NCI-H510A treated with DMSO at 0.1 percent for 48 hours (cell line): ENCODE data around the gene TLX2.
"Not testable (repeated sequence)": the region's sequence is repeated elsewhere in the genome, so short reads cannot be mapped to it uniquely, and the experiment has no call there.

Experiments used
- DNase-seq: peaks from one replicate; lab custom pipeline; 2025; lab: John Stamatoyannopoulos, UW

The TLX2 gene

DNA sequence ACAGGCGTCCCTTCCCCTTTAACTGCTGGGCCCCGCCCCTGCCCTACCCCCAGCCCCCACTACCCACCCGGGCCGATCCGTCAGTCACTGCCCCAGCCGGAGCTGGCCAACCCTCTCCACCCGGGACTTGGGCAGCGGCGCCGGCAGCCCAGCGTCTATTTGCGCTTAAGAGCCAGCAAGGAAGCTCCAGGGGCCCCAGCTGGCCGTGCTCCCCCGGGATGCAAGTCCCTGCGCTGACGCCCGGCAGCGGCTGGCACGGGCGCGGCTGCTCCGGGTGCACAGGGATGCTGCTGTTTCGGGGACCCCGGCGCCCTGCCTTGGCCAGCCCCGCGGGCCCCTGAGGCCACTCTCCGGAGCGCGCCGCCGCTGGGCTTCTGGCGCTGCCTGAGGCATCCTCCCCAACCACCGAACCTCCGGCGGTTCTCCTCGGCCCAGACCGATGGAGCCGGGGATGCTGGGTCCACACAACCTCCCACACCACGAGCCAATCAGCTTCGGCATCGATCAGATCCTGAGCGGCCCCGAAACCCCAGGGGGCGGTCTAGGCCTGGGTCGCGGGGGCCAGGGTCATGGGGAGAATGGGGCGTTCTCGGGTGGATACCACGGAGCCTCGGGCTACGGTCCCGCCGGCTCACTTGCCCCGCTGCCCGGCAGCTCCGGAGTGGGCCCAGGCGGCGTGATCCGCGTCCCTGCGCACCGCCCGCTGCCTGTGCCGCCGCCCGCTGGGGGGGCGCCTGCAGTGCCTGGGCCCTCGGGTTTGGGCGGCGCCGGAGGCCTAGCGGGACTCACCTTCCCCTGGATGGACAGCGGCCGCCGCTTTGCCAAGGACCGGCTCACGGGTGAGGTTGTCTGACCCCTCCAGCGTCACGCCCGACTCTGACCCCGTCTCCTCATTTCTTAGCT is at the start of gene TLX2:
TLX2 (plus strand) TSS at position 83 of the 903 bp plus-strand sequence; CDS start at position 440, 357 bp downstream.
- DNase-seq: no peak

DNA sequence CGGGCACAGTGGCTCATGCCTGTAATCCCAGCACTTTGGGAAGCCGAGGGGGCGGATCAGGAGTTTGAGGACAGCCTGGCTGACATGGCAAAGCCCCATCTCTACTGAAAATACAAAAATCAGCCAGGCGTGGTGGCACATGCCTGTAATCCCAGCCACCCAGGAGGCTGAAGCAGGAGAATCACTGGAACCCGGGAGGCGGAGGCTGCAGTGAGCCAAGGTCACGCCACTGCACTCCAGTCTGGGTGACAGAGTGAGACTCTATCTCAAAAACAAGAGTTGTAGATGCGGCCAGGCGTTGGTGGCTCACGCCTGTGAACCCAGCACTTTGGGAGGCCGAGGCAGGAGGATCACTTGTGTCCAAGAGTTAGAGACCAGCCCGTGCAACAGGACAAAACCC is 43.5 kb upstream of the TLX2 start:
- not testable (repeated sequence) for DNase-seq

DNA sequence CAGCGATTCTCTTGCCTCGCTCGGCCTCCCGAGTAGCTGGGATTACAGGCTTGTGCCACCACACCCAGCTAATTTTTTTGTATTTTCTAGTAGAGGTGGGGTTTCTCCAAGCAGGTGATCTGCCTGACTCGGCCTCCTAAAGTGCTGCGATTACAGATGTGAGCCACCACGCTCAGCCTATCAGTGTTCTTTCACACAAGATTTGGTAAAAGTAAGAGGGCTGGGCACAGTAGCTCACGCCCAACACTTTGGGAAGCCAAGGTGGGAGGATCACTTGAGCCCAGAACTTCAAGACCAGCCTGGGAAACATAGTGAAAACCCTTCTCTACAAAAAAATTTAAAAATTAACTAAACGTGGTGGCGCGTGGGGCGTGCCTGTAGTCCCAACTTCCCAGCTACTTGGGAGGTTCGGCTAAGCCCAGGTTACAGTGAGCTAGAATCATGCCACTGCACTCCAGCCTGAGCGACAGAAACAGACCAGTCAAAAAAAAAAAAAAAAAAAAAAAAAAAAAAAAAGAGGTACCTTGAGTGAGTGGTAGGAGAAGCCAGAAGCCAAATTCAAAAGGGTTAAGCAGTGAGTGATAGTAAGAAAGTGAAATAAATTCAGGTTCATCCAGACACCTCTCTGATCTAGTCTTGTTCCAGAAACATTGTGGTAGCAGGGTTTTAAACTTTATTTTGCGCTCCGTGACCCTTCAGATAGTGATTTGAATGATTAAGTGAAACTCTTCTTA is 42.8 kb upstream of the TLX2 start:
- no peak for DNase-seq

DNA sequence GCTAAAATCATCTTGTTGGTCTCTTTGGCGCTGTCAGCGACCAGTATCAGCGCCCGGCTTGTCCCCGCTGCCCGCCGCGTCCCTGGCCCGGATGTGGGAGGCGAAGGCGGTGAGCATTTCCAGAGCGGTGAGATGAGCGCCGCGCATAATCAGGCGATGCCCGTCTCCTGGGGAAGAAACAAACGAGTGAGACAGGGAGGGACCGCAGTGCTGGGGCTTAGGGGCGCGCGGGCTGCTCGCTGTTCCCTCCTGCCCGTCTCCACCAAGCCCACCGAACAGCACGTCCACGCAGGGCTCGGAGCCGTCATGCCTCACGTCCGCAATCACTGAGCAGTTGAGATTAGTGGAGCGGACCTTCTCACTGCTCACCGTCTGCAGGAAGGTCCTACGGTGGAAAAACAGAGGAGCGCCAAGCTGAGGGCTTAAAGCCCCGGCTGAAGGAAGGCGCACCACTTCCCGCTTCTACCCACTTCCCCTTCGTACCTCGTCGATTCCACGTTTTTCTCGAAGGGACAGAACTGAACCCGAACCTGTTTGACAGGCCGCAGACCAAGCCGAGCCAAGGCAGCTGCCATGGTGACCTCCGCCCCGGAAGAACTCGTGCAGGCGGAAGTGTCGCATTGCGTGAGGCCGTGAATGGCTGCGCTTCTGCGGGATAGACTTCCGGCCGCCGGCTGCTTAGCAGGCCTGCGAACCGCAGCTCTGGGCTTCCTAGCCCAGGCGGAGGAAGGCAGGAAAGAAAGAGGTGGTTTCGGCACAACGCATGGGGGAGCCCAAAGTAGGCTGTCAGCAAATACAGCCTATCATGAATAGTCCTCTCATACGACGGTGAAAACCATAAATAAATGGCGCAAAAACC is 41.9 kb upstream of the TLX2 start, which contains the start of gene MRPL53:
MRPL53 (minus strand) TSS at position 595 of the 859 bp plus-strand sequence; CDS start at position 575, 20 bp downstream.
- peak; percentile 93 for DNase-seq

DNA sequence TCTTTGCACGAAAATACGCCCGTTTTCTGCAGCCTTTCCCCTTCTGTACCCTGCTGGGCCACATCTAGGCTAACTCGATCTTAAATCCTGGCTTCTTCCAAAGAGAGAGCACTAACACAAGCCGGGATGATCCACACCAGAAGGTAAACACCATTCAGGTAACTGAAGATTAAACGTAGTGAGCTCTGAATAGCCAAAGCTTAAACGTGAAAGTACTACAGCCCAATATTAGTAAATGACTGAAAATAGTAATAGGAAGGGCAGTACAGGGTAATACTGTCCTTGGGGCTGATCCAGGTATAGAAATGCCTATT is 41.3 kb upstream of the TLX2 start:
- DNase-seq: no peak

DNA sequence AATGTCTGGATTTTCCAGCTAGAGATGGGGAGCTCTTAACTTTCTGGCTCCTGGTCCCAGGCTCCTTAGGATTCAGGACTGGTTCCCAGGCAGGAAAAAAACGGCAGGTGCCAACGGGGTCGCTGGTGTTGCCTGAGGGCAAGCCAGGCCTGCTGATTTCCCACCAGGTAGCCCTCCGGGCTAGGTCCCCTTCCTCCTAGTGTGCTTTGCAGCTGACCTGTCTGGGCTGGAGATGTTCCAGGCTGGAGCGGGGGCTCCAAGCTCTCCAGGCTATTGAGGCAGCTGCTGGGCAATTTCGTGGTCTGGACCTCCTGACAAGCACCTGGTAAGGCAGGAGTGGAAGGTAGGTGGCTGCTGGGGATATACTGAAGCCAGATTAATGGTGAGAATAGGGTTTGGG is 39.8 kb upstream of the TLX2 start:
- DNase-seq: no peak

DNA sequence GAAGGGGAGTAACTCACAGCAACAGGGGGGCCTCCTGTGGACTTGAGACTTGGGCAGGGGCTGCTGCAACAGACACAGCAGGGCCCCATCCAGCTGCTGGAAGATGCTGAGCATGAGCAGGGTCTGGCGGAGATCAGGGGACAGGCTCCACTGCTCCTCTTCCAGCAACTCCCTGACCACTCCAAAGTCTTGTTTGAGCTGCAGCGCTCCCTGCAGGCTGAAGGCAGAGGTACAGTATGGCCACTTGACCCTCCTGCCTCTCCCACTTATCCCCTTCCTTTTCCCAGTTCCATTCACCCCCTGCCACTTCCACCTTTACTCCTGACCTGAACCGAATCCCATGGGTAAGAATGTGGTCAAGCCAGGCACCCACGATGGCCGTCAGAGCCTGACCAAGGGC is 39.4 kb upstream of the TLX2 start:
- DNase-seq: no peak

DNA sequence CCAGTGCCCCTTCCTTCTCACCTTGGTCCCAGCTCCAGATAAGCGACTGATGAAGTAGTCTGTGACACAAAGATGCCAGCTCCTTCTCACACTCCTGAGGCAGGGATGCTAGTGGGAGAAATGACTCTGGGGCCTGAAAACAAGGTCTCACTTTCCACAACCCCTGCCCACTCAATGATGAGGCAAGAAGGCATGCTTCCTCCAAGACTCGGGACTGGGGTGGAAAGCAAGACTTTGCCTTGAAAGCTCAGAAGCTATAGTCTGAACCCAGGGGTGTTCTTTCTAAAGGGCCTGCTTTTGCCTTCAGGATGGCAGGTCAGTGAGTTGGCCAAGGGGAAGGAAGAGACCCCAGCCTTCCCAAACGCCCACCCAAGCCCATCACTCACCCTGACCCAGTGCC is 32.8 kb upstream of the TLX2 start:
- no peak for DNase-seq

DNA sequence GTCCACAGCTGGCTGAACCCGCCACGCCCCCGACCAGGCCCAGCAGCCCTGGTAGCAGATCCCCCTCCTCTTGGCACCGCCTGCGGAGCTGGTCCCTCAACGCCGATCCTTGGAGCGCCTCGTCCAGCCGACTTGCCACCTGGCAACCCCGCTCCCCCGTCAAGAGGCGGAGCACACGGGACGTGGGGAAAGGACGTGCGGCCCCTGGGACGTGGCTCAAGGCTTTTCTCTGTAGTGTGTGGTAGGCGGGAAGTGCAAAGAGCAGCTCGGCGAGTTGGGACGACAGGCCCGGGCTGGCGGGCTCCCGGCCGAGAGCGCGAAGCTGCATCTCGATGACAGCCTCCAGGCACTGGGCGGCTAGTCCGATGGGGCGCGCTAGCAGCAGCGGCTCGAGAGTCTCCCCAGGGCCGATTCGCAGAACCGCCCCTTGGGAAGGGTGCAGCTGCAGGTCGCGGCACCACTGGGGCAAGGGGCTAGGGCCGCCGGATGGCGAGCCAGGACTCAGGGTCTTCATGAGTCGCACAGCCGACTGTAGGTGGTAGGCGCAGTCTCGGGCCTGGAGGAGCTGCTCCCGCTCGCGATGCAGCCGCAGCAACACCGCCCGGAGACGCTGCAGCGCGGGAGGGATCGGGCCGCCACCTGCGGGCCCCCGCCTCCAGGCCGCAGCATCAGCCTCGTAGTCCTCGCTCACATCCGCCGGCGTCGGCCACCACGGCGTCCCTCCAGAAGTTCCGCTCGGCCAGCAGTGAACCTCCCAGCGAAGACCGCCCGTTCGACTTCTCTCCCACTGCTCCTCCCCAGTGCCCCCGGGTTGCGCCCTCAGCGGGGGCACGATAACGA is 32.1 kb upstream of the TLX2 start:
- DNase-seq: peak; percentile 28

DNA sequence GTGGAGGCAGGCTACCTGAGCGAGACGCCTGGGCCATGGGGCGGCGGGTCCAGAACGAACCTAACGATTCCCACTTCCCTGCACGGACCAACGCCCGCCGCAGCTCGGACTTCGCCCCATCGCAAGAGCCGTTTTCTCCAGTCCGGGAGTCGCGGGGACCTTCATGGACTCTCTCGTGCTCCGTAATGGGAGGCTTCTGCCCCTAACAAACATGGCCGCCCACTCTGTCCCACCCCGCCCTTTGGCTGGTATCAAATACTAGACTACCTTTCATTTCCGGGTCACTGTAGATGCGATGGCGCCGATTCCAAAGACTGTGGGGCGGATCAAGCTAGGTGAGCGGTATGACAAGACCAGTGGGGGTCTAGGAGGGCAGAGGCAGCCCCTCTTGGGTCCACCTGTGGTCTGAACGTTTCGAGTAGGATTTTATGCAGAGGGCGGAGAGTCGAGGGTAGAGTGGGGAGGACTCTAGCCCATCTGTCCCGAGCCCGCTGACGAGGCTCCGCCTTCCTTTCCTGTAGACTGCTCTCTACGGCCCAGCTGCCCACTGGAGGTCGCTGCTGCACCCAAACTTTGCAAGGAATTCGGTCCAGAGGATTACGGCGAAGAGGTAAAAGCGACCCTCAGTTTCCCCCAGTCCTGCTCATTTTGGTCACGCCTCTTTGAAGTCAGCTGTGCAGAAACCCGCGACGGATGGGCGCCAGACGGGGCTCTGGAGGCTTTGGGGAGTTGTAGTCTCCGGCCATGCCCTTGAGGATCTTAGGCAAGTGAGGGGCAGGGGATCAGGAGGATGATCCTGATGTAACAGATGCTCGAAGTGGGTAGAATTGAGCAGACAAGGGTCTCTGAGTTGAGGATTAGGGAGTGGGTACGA is 31.2 kb upstream of the TLX2 start, which contains the start of the genes CCDC142 and TTC31:
CCDC142 (minus strand) TSS at position 198 of the 874 bp plus-strand sequence; CDS start at position 37, 161 bp downstream.
TTC31 (plus strand) TSS at position 281 of the 874 bp plus-strand sequence; CDS start at position 296, 15 bp downstream.
- DNase-seq: peak; percentile 98

DNA sequence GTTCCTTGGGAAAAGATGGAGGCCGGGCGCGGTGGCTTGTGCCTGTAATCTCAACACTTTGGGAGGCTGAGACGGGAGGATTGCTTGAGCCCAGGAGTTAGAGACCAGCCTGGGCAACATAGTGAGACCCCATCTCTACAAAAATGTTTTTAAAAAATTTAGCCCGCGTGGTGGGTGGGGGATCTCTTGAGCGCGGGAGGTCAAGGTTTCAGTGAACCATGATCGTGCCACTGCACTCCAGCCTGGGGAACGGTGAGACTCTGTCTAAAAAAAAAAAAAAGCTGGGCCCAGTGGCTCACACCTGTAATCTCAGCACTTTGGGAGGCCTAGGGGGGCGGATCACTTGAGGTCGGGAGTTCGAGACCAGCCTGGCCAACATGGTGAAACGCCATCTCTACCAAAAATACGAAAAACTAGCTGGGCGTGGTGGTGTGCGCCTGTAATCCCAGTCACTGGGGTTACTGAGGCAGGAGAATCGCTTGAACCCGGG is 30.5 kb upstream of the TLX2 start:
- not testable (repeated sequence) for DNase-seq

DNA sequence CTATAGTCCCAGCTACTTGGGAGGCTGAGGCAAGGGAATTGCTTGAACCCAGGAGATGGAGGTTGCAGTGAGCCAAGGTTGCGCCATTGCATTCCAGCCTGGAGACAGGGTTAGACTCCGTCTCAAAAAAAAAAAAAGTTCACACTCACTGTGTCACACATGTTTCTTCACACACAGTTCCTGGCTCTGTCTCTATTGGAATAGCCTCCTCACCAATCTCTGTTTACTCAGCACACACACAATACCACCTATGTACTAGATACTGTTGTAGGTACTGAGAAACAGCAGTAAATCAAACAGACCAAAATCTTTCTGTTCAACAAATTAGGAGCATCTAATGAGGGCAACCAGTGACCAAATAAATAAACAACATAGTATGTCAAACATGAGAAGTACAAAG is 28.1 kb upstream of the TLX2 start:
- no peak for DNase-seq

DNA sequence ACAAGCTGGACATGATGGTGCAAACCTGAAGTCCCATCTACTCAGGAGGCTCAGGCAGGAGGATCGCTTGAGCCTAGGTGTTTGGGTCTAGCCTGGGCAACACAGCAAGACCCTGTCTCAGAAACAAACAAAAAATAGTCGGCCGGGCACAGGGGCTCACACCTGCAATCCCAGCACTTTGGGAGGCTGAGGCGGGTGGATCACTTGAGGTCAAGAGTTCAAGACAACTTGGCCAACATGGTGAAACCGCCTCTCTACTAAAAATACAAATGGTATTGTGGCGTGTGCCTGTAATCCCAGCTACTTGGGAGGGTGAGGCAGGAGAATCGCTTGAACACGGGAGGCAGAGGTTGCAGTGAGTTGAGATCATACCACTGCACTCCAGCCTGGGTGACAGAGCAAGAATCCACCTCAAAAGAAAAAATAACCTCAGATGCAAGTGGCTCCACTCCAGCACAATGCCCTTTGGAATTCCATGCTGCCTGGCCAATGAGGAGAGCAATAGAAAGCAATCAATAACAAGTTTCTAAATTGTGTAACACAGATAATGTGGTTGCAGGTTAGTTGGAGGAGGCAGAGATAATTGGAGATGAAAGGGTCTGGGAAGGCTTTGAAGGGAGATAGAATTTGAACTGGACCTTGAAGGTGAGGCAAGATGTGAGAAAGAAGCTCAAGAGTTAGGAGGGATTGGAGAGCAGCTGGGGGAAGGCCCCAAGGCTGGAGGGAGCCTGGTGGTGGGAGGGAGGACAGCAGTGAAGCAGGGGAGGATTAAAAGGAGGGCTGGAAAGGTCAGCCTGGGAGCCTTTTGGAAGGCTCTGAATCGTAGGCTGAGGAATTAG is 25.4 kb upstream of the TLX2 start:
- no peak for DNase-seq

DNA sequence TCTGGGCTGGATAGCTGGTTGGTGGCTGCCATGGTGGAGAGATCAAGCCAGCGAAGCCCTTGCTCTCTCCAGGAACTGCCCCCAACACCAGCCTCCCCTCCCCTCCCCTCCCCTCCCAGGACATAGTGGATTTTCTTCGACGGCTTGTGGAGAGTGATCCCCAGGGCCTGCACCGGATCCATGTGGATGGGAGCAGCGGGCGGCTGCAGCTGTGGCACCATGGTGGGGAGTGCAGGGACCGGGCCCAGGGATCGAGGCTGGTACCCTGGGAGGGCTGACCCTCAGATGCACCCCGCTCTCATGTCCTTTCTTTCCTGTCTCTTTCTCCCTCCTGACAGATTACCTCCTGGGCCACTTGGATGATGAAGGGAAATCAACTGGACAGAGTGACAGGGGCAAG is 24.3 kb upstream of the TLX2 start:
- DNase-seq: no peak

DNA sequence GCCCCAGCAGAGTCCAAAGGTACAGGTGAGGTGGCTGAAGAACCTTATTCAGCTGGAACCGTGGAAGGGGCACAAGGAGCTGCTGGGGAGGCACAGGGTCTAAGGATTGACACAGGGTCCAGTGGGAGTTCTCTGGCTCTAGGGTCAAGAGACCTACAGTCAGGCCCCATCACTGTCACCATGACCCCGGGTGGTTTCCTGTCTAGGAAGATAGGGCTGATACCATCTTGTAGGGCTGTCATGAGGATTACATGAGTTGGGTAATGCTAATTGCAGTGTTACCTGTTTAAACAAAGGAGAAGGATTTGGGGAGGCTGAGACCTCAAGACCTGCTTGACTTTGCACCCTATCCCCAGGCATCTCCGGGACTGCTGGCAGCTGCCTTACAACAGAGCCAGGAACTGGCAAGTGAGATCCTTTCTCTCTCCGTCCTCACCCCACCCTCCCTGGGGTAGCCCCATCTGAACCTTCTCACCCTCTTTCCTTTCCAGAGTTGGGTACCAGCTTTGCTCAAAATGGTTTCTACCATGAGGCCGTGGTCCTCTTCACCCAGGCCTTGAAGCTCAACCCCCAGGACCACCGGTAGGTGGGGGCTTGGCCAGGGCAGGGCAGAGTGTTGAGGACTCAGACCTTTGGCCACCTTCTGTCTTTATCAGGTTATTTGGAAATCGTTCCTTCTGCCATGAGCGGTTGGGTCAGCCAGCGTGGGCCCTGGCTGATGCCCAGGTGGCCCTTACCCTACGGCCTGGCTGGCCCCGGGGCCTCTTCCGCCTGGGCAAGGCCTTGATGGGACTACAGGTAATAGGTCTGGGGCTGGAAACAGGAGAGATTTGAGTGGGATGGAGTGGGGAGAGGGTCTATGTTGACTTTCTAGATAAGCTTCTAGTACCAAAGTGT is 22.4 kb upstream of the TLX2 start:
- no peak for DNase-seq

DNA sequence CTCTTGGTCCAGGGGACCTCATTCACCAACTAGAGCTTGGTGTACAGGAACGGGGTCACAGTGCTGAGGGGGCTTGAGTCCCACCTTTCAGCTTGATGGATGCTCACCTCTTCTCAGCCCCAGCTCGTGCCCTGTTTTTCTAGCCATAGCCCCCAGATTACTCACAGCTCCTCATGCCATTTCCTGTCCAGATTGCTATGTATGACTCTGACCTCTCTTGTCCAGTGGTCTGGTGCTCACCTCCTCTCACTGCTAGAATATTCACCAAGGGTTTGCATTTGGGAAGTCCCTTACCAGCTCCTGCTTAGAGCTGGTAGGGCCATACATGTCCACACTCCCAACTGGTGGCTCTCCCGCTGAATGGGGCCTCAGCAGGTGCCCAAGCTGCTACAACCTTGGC is 20.7 kb upstream of the TLX2 start:
- DNase-seq: no peak

DNA sequence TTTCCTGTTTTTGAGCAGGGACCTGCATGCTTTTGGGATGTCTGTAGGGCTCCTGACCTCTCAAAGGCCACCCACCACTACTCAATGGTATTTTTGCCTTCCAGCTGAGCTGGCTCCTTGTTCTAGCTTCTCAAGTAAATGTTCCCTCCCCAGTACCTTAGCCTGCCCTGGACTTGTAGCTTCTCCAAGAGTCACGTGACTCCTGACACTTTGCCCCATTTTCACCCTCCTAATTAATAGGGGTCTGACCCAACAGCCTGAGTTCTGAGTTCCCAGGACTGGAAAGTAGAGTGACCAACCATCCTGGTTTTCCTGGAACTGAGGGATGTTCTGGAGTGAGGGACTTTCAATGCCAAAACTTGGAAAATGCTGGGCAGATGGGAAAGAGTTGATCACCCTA is 18.8 kb upstream of the TLX2 start:
- DNase-seq: no peak
